Glomerular visceral epithelial cell (primary cell): ENCODE data around the gene FOXP4.

Experiments
- DNase-seq: peaks from one replicate; pipeline ENCODE4 v3.0.0-alpha.2; 2016; ENCODE audit errors: extremely low spot score

The FOXP4 gene, protein sequence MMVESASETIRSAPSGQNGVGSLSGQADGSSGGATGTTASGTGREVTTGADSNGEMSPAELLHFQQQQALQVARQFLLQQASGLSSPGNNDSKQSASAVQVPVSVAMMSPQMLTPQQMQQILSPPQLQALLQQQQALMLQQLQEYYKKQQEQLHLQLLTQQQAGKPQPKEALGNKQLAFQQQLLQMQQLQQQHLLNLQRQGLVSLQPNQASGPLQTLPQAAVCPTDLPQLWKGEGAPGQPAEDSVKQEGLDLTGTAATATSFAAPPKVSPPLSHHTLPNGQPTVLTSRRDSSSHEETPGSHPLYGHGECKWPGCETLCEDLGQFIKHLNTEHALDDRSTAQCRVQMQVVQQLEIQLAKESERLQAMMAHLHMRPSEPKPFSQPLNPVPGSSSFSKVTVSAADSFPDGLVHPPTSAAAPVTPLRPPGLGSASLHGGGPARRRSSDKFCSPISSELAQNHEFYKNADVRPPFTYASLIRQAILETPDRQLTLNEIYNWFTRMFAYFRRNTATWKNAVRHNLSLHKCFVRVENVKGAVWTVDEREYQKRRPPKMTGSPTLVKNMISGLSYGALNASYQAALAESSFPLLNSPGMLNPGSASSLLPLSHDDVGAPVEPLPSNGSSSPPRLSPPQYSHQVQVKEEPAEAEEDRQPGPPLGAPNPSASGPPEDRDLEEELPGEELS

DNA sequence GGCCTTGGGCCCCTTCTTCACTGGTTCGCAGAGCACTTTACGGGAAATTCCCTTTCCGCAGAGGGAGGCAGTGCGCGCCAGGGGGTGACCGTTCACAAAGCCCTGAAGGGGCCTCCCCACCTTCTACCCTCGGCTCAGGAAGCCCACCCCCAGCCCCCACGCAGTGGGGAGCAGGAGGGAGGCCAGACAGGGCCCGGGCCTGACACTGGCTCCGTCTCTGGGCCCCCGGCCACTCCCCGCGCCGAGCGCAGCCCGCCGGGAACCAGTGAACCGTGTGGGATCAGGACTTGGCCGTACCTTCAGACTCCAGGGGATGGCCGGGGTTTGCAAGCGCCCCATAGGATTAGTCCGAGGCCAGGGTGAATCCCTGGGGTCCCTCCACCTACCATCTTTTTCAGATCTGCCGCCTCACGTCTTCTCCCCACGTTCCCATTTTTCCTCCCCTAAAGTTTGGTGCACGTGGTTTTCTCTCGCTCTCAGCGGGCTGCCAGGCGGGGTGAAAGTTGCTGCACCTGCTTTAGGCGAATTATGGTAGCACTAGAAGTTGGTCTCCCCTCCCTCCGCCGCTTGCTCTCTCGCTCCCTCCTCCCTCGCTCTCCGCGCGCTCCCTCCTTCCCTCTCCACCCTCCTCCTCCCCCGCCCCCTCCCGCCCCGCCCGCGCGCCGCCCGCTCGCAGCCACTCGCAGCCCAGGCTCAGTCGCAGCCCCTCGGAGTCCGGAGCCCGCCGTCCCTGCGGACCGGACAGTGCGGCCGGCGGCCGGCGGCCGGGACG is at the start of gene FOXP4:
Gene FOXP4 (plus strand): TSS at position 679 of the 772 bp plus-strand sequence. CDS start 19,380 bp downstream, outside the sequence.
- peak; percentile 95 for DNase-seq

DNA sequence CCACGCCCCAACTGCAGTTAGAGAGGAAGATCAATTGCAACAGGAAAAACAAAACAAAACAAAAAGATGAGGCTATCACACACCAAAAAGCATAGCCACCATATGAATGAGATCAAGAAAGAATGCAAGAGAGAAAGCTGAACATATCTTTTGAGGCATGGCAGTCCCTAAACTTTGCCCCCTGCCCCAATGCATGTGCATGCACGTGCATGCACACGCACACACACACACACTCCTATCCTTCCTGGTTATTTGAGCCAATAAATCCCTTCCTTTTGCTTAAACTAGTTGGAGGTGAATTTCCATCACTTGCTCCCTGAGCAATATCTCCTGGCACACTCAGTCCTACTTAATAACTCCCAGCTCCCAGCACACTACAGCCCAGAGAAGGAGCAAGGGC is 48.6 kb upstream of the FOXP4 start:
- no peak for DNase-seq

DNA sequence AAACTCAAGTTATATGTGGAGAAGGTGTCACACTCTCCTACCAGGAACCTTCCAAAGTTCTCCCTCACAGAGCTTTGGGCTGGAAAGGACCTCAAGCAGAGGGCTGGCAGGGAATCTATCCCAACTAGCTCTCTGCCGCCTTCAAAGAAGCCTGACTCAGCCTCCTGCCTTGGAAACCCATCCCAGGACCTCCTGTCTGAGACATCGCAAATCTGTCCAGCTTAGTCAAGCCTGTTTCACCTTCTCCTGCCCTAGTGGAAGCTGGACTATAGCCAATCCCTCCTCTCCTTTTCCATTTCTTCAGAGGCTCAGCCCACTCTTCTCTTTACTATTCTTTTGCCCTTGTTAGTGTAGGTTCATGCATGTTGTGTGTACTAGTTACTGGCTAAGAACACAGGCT is 48.2 kb upstream of the FOXP4 start:
- no peak for DNase-seq

DNA sequence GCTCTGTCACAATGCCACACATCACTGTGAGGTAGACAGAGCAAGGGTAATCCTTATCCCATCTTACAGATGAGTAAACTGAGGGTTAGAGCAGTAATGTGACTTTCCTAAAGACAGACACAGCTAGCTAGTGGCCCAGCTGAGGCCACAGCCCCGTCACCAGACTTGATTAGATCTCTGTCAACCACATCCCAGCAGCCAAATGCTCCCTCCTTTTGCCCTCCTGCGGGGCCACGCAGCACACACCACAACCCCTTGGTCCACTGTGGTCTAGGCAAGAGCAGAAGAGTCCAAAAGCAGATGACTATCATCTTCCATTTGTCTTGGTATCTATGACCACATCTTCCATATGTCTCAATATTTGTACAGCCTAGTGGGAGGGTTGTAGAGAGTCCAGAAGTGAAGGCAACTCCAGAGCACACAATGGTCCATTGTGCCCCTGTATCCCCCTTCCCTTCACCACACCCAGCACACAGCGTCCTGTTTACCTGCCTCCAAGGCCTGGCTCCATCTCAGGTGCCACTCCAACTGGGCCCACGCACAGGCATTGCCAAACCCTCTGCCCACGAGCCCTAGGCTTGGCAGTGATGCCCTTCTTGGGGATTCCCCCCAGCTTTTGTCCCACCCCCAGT is 47.1 kb upstream of the FOXP4 start:
- DNase-seq: no peak

DNA sequence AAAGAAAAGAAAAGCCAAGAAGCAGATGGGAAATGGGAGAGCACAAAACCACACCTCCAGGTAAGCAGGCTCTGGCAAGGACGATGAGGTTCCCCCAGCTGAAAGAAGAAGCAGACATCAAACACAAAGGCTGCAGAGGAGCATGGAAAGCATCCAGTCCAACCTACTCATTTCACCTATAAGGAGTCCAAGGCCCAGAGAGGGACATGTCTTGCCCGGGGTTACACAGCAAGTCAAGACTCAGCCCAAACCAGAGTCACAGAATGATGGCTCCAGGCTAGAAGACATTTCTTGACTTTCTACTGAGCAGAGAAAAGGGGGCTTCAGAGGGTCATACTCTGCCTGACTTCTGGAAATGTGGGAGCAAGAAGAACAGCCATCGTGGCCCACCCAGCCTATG is 45.6 kb upstream of the FOXP4 start:
- no peak for DNase-seq

DNA sequence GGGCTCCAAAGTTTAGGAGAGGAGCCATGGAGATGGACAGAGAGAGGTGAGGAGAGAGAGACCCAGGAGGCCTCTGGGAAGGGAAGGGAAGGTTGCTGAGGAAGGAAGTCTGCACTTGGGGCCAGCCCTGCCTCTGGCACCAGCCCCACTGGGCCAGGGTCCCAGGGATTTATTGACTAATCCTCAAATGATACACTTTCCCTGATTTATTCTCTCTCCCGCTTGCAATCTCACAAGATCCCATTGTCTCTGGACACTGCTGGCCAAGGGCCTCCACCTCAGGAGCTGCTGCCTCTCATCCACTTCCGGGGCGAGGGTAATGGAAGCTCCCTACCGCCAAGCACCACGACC is 43.6 kb upstream of the FOXP4 start:
- no peak for DNase-seq

DNA sequence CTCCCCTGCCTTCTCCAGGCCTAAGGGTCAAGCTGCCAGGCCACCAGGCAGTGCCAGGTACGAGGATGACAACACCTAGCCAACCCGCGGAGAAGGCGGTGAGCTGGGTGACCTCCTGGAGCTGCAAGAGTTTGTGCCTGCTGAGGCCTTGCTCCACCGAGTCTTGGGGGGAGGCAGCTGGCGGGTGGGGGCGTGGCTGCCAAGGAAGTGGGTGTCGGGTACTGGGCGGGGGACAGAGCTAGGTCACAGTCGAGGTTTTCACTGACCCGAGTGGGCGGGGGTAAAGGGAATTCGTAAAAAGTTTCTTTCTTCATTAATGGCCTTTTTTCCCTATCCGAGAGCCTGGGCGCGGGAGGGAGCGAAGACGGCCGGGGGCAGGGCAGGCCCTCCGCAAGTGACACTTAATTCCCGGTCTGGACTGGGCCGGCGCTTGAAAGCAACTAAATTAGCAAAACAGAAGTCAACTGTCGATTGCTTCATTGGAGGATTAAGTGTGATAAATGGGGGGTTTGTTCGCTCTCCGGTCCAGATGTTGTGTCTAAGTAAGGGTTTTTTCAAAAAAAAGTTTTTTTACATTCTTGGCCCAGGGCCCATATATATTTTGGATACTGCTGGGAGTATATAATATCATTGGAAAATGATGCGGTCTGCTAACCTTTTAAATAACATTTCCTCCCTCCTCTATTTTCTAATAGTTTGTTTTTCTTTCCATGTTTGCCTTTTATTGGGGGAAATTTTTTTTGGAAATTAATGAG is 43.1 kb upstream of the FOXP4 start:
- DNase-seq: no peak

DNA sequence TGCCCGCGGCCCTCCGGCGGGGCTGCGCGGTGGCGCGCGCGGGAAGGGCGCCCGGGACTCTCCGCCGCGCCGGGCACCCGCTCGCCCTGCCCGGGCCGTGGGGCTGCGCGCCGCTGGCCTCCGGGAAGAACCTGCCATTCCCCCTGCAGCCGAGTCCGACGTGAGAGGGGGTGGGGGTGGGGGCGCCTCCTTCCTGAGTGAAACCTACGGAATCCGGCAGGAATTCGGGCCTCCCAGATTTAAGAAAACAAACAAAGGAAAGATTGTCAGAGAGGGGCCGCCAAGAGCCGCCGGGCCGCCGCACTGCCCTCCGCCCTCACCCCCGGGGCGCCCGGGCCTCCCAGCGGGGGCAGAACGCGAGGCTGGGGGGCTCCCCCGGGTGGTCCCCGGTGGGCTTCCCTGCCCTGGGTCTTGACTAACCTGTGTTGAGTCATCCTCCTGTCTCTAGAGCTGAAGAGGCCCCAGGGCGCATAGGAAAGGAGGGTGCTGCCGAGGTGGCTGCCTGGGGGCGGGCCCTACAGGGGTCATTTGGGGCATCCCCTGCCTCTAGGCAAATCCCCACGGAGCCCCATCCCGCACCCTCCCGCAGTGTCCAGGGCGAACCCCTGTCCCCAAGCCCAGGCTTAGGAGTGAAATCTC is 42.2 kb upstream of the FOXP4 start:
- peak; percentile 56 for DNase-seq

DNA sequence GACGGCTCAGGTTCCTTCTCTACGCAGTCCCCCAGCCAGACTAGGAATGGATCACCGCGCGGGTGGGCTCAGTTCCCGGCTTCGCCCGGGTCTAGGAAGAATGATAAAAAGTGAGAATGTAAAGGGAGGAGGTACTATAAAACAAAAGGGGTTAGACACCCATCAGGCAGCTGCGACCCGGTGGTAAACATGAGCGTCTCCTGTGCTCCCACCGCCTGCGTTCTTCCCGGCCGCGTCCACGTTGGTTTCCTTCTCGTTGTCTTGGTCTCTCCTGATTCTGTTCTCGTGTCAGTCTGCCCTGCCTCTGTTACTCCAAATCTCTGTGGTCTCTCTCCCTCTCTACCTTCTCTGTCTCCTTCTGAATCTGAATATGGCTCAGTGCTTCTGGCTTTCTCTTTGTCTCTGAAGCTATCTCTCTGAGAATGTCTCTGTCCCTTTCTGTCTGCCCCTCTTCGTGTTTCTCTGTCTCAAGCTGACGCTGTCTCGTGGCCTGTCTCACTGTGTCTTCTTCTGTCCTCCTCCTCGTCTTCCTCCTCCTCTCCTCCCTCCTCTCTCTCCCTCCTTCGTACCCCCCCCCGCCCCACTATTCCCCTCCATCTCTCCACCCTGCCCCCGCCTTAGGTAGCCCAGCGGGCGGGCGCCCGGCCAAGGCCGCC is 41.6 kb upstream of the FOXP4 start:
- DNase-seq: no peak

DNA sequence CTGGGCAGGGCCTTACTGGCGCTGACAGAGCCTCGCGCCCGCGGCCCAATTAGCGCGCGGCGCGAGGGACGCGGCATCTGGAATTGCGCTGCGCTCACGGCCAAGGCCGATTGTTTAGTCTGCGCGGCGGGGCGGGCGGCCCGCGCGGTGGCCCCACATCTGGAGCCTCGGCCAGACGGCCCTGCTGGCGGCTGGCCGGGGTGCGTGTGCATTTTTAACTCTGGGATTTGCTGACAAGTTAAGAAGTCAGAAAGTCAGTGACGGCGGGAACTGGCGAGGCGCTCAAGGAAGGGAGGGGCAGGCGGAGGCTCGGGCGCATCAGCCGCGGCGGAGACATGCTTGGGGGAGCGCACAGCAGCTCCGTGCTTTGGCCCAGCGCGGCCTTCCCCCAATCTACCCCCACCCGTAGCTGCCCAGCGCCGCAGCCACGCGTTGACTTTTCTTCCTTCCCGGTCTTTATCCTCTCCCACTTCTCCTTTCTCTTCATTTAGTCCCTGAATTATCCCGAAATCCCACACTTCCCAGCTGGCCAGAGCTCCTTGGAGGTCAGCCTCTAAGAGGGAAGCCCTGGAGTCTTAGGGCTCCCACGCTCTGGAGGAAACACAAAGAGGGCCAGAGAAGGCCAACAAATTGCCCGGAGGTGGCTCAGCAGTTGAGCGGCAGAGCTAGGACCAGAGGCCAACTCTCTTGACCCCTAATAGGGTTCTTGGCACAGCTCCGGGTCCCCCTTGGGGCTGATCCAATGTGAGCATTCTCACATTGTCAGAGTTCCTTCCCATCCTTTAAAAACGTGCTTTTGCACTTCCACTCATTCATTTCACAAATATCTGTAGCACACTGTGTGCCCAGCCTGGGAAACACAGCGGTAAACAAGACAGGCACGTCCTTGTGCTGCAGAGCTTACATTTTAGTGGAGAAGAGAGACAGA is 40.8 kb upstream of the FOXP4 start:
- peak; percentile 42 for DNase-seq

DNA sequence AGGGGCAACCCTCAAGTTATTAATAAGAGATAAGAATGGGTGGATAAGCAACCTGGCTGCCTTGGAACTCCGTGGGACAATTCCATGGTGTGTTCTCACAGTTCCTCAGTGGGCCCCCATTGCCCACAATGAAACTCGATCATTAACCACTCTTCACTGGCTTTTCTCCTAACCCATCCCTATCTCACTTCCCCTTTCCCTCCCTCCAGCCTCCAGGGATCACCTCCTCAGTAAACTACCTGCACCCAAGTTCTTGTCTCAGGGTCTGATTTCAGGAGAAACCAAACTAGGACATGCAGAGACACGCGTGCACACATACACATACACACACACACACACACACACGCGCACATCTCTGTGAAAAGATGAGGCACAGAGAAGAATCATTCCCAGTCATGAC is 37.7 kb upstream of the FOXP4 start:
- no peak for DNase-seq

DNA sequence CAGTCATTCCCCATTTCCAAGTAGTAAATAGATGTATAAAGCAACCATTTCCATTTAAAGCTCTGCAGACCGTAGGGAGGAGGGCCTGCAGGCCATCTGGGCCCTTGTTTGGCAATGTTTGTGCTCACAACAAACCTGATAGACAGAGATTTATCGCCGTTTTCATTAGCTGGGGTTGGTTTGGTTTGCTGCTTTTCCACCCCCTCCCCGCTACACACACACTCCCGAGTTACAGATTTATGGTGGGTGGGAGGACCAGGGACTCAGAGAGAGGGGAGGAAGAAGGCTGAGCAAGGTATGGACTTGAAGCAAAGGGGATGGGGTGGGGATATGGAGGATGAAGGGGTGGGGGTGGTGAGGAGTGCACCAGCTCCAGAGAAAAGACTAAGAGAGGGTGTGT is 36.6 kb upstream of the FOXP4 start:
- no peak for DNase-seq

DNA sequence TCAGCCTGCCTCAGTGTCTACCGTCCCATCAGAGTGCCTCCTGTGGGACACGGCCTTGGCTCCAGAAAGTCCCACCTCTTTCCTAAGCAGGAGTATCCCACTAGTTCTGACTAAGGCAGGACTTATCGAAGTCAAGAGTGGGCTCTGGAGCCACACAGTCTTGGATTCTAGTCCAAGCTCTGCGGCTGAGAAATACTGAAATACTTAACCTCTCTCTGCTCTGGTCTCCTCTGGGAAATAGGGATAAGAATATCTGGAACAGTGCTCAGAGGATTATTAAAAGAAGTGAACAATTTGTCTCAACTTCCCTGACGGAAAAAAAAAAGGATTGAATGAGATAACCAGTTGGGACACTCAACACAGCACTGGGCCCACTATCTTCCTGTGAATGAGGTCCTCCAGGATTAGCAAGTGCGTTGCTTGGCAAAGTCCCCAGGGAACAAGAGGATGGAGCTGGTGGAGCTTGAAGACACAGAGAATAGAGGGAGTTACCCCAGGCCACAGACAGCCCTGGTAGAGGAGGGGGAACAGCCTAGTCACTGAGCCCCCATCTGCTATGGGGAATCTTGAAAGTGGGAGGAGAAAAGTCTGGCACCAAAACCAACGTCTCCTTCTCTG is 34.6 kb upstream of the FOXP4 start:
- no peak for DNase-seq

DNA sequence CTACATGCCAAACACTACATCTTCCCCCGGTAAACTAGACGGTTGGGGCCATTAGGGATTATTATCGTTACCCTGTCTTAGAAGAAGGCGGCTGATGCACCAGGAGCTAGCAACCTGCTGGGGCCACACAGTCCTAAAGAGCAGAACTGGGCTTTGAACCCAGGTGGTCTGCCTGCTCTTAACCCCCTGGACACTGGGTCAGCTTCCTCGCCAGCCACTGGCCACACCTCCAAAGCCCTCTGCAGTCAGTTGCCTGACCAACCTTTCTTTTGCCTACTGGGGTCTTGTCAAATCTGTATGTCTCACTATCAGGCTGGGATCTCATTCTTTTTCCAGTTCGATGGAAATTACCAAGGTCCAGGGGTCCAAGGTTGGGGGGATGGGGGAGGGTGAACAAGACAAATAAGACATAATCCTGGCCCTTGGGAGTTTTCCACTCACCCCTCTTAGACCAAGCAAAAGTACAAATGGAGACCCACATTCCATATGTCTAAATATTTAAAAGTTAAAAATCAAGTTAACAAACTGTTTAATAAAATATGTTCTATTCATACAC is 34.0 kb upstream of the FOXP4 start:
- no peak for DNase-seq

DNA sequence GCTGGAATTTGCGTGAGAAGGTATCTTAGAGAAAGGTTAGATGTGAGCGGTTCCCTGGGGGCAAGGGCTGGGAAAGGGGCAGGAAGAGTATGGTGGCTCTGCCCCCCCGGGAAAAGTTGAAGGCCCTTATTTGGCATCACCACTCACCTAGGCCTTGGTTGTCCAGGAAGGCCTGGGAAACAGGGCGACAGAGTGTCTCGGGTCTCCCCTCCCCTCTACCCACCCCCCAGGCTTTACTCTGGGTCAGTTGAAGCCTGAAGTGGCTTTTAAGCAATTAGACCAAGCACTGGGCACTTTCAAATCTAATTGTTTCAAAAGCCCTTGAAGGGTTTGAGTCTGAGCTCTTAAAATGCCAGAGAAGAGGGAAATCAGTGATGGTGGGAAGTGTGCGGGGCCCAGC is 30.2 kb upstream of the FOXP4 start:
- no peak for DNase-seq

DNA sequence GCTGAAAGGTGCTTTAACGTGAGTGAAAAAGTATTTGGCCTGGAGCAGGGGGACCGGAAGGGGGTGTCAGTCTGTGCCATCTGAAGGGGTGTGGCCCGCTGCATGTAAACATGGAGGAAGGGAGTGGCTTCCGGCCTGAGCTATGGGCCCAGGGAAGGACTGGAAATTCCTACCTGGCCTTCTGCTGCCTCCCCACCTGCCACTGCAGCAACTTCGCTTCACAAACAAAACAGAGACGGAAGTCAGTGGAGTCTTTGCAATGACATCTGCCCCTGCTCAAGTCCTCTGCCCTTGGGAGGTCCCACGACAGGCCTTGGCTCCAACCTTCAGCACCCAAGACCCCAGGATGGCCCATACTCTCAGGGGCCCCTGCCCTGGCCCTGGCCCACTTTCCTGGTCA is 28.1 kb upstream of the FOXP4 start:
- DNase-seq: no peak

DNA sequence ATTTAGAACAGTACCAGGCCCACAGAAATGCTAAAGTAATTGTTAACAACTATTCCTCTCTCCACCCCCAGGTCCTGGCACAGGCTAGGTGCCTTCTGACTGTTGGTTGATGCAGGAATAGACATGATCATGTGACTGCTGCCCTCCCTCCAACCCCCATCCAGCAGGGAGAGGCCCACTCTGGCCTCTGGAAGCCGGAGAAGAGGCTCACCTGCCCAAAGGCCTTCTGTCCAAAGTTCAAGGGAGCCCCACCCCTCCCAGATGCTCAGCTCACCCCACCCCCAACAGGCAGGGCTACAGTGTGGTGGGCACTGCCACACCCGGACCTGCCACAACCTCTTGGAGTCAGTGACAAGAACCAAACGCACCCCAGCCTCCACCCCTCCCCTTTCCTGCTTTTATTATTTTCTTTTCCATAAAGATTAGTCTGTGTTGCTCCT is 26.9 kb upstream of the FOXP4 start:
- DNase-seq: no peak
